ENCODE results near the gene GPR84.

The GPR84 gene

DNA sequence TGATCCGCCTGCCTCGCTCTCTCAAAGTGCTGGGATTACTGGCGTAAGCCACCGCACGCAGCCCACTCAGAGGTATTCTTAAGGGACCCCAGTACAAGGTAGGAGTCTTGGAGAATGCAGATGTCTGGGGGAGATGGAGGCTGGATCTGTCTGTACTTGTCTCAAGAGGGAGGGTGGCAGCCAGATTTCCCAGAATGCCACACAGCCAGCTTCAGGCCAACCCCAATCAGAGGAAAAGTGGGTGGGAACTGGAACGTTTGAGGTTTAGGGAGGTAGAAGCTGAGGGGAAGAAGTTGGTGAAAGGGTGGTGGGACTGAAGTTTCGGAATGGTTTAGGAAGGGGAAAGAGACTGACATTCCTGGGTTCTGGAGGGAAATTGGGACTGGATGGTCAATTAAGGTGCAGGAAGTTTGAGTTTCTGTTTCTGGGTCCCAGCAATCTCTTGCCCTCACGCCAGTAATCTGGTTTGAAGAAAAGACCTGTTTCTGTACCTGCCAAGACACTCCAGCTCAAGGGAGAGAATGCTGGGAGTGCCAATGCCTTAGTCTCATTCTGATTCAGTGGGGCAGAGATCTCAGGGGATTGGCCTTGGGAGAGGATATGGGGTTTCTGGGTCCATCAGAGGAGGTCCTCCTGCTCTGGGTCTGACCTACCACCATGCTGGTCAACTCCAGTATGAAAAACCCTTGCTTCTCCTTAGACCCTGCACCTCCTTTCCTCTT lies 28.4 kb upstream of the GPR84 start:
- DNase-seq: no peak

DNA sequence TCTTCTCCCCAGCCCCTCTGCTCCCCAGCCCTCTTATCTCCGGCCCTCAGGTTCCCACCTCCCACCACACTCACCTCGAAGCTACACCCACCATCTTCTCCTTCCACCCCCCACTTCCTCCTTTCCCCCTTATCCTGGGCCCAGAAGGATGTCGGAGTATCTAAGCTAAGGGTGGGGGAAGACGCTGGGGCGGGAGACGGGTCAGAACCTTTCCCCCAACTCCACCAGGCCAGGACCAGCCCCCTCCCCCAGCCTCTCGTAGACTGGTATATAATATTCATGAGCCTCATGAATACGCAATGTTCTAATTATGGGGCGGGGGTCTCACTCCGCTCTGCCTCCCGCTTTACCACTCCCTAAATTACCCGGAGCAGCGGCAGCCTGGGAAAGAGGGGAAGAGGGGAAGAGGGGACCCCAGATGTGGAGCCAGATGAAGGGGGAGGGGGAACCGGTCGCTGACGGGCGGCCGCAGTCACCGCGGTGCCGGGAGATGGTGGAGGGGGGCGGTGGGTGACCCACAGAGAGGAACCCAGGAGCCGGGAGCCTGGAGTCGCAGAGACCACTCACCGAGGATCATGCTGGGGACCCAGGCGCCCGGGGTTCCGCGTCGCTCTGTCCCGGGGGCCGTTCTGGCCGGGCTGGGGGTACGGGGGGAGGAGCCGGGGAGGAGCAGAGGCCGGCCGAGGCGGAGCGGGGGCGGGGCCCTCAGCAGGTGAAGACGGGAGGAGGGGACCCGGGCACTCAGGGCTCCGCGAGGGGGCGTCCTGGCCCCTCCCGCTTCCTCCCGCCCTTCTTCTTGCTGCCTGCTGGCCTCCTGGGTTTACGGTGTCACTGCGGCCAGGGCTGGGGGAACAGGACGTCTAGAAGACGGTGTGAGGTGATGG lies 26.6 kb upstream of the GPR84 start:
- DNase-seq: peak in 27 of 56 donors; percentile 17 to 78 (median 36)

DNA sequence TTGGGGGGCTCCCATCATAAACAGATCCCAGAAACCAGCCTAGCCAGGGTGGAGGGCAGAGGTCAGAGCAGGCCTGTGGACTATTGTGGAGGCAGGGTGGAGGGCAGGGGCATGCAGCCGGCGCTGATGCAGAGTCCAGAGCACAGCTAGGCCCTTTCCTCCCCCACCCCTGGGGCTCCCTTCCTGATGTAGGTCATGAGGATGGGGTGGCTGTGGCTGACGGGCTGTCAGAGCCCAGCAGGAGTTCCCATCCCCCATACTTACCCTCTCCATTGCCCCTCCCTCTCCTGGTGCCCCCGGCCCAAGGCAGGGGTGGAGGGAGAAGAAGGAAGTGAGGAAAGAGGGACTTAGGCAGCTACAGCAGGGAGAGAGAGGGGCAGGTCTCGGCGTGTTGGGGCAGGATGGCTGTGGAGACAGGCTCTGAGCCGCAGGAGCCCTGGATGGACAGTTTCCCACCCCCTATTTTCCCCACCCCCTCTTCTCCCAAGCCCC lies 25.9 kb upstream of the GPR84 start:
- no peak for DNase-seq

DNA sequence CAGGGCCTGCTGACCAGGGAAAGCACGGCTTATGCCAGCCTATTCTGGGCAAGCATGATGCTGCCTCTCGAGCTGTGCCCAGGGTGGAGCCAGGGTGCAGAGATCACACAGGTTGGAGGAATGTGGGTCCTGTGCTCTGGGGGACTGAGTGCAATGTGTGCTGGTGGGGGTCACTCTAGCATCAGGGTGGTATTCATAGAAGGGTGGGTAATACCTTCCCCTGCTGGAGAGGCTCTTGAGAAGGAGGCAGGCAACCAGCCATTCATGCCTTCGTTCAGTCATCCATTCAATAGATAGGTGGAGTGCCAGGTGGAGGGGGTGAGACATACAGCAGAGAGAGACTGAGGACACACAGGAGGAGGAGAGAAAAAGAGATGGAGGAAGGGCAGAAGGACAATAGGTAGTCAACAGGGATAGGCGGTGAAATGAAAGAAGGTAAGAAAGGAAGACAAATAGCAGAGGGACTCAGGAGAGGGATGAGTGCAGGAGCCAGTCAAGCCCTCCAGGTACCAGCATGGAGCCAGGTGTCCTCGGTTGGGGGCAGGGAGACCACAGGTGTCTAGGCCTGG lies 25.4 kb upstream of the GPR84 start:
- DNase-seq: no peak

DNA sequence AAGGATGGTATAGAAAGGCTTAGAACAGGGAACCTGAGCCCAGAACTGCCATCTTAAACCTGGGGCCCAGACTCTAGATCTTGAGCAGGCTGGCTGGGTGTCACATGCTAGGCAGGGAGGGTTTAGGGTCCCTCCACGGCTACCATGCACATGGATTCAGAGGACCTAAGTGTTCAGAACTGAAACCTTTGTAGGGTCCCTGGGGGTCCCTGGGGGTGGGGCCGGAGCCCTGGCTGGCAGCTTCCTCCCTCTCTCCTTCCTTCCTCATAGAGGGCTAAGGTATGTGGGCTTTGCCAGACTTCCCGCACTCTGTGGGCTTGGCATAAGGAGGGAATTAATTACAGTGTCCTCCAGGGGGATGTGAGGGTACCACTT lies 24.8 kb upstream of the GPR84 start:
- DNase-seq: no peak

DNA sequence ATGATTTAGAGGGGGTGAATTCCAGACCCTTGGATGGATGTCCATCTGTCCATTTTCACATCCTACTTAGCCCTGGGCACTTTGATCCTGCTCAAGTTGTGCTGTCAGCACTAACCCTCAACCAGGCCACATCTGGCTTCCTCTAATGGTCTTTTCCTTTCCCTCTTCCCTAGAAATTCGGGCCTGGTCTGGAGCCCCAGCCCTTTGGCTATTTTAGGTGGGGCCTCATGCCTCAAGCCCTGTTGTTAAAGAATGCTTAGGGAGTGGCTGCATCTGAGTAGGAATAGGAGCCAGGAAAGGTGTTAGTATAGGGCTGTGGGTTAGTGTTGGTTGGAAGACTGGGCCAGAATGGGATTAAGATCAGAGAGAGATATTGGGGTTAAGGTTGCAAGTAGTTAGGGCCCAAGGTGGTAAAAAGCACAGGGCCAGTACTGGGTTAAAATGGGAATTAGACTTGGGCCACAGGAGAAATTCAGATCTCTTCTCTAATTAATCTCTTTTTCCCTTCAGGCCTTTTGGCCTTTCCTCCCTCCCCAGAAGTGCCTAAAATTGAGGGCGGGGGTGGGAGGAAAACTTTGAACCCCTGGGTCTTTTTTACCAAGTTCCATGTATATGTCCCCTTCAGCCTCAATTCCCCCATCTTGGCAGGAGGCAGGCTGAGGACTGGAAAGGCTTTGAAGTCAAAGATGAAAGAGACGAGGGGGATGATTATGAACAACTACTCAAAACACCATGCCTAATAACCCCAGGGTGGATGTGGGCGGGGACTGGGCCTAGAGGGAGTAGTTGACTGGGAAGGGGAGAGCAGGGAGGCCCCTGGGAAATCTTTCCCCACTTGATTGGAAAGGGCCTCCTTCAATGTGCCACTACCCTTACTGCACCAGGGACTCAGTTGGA lies 24.2 kb upstream of the GPR84 start:
- no peak for DNase-seq

DNA sequence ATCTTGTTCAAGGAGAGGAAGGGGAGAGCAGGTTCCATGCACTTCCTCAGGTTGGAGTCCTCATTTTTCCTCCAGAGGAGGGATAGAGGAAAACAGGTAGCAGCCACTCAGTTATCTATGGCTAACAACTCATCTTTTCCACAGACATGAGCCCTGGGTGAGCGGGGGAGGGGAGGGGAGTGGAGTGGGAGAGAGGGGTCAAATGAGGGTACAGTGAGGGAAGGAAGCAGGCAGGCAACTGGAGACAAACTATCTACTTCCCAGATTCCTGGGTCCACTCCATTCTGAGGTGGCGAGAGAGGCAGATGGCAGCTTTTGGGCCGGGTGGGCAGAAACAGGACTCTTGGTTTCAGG lies 22.8 kb upstream of the GPR84 start:
- no peak for DNase-seq

DNA sequence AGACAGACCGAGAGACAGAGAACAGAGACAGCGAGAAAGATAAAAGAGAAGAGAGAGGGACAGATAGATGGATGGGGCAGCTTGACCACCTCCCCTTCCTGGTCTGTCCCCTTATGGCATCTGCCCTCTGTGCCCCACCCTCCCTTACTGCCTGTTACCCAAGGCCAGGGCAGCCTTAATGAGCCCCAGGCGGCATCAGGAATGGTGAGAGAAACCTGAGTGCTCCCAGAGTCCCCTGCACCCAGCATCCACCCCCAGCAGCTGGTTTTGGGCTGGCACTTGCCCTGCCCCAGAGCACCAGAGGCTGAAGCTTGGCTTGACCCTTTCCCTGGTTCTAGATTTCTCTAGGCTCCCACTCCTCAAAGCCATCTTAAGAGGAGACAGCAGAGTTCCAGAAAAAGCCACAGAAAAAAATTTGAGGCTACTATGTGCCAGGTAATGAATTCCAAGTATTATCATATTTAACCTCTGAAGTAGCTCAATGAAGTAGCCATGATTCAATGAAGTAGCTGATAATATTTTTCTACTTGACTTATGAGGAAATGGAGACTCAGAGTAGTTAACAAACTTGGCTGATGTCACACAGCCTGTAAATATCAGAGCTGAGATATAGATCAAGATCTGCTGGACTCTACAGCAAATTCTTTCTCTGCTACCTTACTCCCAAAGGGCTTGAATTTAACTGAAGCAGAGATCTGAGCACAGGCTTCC lies 22.3 kb upstream of the GPR84 start:
- DNase-seq: no peak

DNA sequence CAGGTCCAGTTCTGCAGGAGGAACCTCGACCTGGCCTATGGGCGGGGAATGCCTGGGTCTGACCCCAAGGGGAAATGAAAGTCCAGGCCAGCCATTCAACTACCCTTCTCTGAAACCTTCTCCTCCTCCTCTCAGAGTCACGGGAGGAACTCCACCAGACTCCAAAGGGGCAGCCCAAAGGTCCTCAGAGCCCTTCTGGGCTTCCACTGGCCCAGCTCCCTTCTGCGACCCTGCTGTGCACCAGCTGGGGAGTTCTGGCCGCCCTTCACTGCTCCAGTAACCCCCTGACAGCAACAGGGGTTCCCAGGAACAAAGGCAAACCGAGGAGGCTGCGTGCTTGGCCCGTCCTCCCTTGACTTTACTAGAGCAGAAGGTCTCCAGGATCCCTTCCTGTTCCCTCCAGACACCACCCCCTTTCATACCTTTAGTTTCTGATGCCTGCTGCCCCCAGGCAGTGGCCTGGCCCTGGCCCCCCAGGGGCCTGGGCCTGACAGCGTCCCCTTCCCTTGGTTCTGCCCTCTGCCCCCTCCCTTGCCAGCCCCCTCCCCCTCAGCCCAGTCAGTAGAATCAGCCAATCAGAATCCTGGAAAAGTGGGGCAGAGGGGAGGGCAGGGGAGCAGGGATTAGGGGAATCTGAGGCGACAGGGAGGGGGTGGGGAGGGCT lies 21.1 kb upstream of the GPR84 start:
- DNase-seq: peak in 11 of 56 donors; percentile 21 to 49 (median 35)

DNA sequence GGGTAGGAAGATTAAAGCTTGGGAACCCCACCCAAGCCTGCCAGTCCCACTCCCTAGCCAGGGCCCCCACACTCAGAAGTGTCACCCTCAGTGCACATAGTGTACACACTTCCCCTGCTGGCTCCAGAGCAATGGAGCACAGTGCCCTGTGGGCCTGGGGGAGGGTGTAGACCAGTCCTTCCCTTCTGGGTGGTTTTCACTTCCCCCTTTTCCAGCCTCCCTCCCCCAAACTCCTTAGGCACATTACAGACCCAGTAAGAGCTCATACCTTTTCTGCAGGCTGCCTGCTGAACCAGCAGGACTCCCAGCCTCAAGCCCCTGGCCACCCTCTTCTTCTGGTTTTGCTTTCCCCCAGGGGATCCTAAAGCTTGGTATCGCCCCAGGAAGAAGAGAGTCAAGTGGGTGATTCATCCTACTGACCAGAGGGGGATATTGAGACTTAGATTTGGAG lies 20.3 kb upstream of the GPR84 start, which contains the start of gene ZNF385A:
TSS of gene ZNF385A (minus strand) at position 143 of the 451 bp plus-strand sequence. CDS start 219 bp downstream, outside the sequence.
- DNase-seq: peak in 12 of 56 donors; percentile 14 to 44 (median 23)

DNA sequence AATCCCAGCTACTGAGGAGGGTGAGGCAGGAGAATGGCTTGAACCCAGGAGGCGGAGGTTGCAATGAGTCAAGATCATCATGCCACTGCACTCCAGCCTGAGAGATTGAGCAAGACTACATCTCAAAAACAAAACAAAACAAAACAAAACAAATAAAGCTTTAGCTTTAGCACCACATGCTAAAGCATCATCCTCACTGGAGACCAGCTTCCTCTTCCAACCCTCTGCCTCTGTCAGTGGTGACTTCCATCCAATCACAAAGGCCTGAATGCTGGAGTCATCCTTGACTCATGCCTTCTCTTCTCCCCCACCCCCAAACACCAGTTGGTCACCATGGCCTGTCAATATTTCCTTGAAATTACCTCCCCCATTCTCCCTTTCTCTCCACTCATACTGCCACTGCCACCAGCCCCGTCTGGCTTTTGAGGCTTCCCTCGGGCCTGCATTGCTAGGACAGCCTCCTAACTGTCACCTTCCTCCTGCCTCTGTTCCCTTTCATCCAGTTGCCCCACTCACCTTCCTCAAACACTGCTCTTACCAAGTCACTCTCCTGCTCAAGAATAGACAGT lies 18.8 kb upstream of the GPR84 start:
- DNase-seq: peak in 1 of 56 donors; percentile 21

DNA sequence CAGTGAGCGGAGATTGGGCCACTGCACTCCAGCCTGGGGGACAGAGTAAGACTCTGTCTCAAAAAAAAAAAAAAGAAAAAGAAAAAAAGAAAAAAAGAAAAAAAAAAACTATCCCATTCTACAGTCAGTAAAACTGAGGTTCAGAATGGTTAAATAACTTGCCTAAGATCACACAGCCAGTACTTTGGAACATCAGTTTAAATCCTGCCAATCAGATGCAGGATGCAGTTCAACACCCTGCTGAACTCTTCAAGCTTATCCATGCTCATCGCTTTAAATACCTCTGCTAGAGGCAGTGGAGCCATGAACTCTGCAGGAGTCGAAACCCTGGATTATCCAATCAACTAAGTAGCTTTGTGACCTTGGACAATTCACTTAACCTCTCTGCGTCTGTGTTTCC lies 16.9 kb upstream of the GPR84 start:
- no peak for DNase-seq

DNA sequence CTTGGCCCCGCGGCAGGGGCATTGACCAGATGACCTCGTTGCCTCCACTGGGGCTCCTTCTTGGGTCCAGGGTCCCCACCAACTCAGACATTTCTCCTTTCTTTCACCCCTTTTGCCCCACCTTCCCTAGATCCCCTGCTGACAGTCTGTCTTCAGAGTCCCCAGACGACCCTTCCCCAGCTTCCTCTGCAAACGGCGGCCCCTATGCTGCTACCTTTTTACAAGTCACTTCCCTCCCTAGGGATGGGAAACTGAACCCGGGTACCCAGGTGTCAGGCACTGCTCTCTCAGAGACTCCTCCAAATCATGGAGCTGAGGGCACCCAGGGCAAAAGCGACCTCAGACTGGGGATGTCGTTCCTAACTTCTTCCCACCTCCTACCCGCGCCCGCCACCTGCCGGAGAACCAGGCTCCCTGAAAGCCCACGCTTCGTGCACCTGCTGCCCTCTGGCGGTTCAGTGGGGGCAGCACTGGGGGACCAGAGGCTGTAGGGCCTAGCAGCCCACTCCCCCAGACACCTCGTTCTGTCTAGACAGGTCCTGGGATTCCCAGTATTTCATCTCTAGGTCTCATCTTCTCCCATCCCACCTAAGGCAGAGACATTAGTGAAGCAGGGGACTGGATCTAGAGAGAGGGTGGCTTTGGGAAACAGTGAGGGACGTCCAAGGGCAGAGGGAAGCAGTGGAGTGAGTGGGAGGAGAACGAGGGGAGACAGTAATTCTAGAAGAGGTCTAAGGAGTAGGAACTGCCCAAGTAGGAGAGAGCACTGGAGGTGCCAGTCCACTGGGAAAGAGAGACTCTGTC lies 15.3 kb upstream of the GPR84 start:
- peak in 53 of 56 donors; percentile 24 to 95 (median 76) for DNase-seq

DNA sequence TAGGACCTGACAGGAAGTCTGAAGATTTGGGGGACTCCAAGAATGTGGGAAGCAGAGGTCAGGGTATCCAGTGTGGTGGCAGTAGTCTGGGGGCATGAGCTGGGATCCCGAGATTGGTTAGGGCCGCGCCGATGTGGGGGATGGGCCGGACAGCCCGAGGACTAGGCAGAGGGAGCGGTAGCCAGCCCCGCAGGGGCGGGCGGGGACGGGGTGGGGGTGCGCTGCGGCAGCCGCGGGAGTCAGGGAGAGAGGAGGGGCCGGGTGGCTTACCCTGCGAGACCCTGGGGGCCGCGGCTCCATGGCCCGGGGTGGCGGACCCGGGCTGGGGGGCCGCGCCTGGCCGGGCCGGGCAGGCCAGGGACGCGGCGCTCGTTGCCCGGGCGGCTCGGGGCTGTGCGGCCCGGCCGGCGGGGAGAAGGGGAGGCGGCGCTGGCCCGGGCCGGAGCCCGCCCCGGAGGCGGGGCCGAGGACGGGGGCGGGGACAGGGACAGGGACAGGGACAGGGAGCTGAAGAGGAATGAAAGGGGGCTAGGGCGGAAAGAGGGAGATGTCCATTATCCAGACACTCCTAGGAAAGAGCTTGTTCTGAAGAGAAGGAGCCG lies 14.6 kb upstream of the GPR84 start:
- DNase-seq: peak in 26 of 56 donors; percentile 15 to 69 (median 34)

DNA sequence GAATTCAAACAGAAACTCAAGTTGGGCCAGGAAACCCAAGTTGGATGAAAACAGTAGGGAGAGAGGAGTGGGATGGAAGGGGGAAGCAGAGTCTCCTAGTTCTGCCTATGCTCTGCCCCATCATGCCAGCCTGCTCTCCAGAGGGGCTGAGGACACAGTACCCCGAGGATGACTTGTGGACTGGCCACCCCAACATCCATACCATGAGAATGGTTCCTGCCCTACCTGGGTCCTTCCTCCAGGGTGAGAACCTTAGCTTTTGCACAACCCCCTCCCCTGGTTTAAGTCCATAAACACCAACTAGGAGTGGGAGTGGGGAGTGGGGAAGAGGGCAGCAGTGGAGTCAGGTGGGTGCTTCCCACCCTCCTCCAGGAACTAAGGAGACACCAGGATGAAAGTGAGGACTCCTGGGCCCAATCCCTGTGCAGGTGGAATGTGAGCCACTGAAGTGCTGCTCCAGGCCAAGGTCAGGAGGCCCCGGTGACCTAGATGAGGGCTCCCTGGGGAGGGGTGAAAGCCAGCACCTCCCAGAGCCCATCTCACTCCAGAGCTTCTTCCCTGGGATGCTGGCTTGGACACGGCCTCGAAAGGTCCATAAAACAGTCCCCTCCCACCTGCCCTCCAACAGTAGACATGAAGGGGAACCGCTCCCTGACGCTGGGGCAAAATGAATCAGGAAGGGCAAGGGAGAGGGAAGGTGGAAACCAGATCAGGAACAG lies 13.7 kb upstream of the GPR84 start:
- DNase-seq: no peak

DNA sequence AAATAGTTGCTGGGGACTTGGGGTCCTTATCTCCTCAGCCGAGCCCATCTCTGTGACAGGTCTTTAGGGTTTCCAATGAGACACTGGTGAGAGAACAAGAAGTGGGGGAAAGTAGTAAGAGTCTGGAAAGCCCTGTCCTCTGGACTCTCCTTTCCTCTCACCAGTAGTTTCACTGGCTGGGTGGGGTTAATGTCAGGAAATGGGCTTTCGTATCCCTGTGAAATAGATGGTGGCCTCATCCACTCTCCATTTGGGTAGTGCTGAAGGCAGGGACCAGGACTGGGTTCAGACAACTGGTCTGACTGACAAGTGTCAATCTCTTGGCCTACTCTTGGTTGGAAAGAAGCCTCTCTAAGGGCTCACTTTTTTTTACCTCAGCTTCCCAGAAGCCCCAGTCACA lies 12.7 kb upstream of the GPR84 start:
- no peak for DNase-seq

DNA sequence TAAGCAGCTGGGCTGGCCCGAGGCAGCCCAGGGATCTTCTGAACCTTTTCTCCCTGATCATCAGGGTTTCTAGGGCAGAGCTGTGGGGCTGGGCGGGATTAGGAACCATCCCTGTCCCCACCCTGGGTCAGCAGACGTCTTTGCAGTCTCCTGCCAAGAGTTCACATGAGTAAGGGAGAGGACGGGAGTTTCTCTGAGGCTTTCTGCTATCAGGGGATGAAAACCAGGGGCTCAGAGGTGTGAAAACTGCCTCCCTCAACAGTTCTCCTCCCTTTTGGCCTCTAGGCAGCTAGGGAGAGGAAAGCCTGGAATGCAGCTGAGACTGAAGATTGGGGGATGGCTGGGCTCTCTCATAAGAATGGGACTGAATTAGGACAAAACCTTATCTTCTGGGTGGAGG lies 12.3 kb upstream of the GPR84 start:
- no peak for DNase-seq

Measured in nucleus accumbens (tissue), 56 donors.